Stimulated activated memory B cell treated with anti-CD40 and anti-IgM and Interleukin-4, amounts not matched to agents 10 μg/mL and 1 μg/mL and 100 μg/mL, for 72 hours (primary cell): ENCODE data around the gene PCDHB11.

ENCODE experiments used
- ATAC-seq: fragments of 150-1000 bp; cut with Tn5 transposase; 2 replicates; pipeline ENCODE4 v1.10.0; 2021
- H3K27ac Mint-ChIP-seq: one replicate; pipeline ENCODE4 v1.8.0; 2022; ENCODE audit warnings: mild to moderate bottlenecking, mixed read lengths
- H3K27me3 Mint-ChIP-seq: one replicate; pipeline ENCODE4 v1.8.0; 2022; ENCODE audit warnings: mixed read lengths
- H3K36me3 Mint-ChIP-seq: one replicate; pipeline ENCODE4 v1.8.0; 2022; ENCODE audit warnings: mixed read lengths
- H3K4me1 Mint-ChIP-seq: one replicate; pipeline ENCODE4 v1.8.0; 2022; ENCODE audit warnings: mixed read lengths
- H3K4me3 Mint-ChIP-seq: one replicate; pipeline ENCODE4 v1.8.0; 2022; ENCODE audit warnings: mild to moderate bottlenecking, moderate library complexity, mixed read lengths
- H3K9me3 Mint-ChIP-seq: one replicate; pipeline ENCODE4 v1.8.0; 2022; ENCODE audit warnings: mixed read lengths

Gene PCDHB11

GRCh38 chr5:141250576-141250975 lies 51.1 kb downstream of the PCDHB11 start:
- Mint-ChIP-seq H3K4me1 (no peaks in the 10 kb centered on the region), H3K4me3 (no peak overlapping the region), H3K36me3 (peaks cover 16% of the 10 kb centered on the region), H3K9me3 (peaks cover 22% of the 10 kb centered on the region), H3K27ac (no peak overlapping the region), H3K27me3 (no peaks in the 10 kb centered on the region)
- ATAC-seq = no peak
